ENCODE results near the gene OR2A7.
"Not testable (repeated sequence)": the region's sequence is repeated elsewhere in the genome, so short reads cannot be mapped to it uniquely, and the experiment has no call there.

DNA sequence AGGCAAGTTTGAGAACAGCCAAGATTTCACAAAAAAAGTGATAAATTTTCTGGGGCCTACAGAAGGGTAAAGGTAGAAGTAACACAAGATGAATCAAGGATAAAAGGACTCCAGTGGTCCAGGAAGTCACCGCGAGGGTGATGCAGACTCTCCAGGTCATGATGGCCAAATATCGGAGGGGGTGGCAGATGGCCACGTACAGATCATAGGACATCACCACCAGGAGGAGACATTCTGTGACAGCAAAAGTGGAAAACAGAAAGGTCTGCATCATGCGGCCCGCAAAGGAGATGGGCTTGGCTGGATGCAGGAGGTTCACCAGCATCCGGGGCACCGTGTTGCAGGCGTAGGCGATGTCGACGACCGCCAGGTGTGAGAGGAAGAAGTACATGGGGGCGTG is 5.5 kb downstream of the OR2A7 start:
- TF ChIP-seq EZH2phosphoT487 (IDR thresholded peaks at IDR 0.05; ENCODE audit: insufficient read depth, low read depth); EZH2 (IDR thresholded peaks at IDR 0.05; ENCODE audit: insufficient read depth, poor library complexity, severe bottlenecking): not testable (repeated sequence)

All from GM23248 (cell line).